GM18498 (cell line): ENCODE measurements around the gene EFCAB8.

Experiments
- ATAC-seq: cut with Tn5 transposase; IDR thresholded peaks from one replicate; pipeline ENCODE4 v1.9.1; 2021; ENCODE audit warnings: mild to moderate bottlenecking, moderate library complexity; ENCODE audit not compliant: unreplicated experiment

EFCAB8 gene

GRCh38 chr20:32984196-32984595 lies 125.5 kb downstream of the EFCAB8 start:
- ATAC-seq, result no peak

- no peak for ATAC-seq
Observed at GRCh38 chr20:32984631-32985354, 126.1 kb downstream of the EFCAB8 start.

GRCh38 chr20:32985596-32985995 lies 126.9 kb downstream of the EFCAB8 start:
- ATAC-seq, result no peak

GRCh38 chr20:32986331-32986966 lies 127.7 kb downstream of the EFCAB8 start:
- ATAC-seq, result no peak

GRCh38 chr20:32987044-32987825 lies 128.5 kb downstream of the EFCAB8 start:
- ATAC-seq, result no peak

- ATAC-seq, result no peak
Observed at GRCh38 chr20:32988008-32988407, 129.3 kb downstream of the EFCAB8 start.

- ATAC-seq, result no peak
Observed at GRCh38 chr20:32989507-32990283, 131.0 kb downstream of the EFCAB8 start.

GRCh38 chr20:32990426-32990825 lies 131.7 kb downstream of the EFCAB8 start:
- no peak for ATAC-seq

- no peak for ATAC-seq
Observed at GRCh38 chr20:32991383-32991782, 132.7 kb downstream of the EFCAB8 start.

GRCh38 chr20:32991792-32992641 lies 133.3 kb downstream of the EFCAB8 start:
- no peak for ATAC-seq

GRCh38 chr20:32993496-32994050 lies 134.8 kb downstream of the EFCAB8 start:
- ATAC-seq, result no peak

GRCh38 chr20:32995802-32996201 lies 137.1 kb downstream of the EFCAB8 start:
- ATAC-seq, result no peak

- no peak for ATAC-seq
Observed at GRCh38 chr20:32997431-32997830, 138.7 kb downstream of the EFCAB8 start.

- ATAC-seq, result no peak
Observed at GRCh38 chr20:32999603-33000250, 141.0 kb downstream of the EFCAB8 start.

- no peak for ATAC-seq
Observed at GRCh38 chr20:33000802-33001466, 142.2 kb downstream of the EFCAB8 start.

- no peak for ATAC-seq
Observed at GRCh38 chr20:33002087-33002808, 143.5 kb downstream of the EFCAB8 start.

GRCh38 chr20:33004141-33004751 lies 145.5 kb downstream of the EFCAB8 start, which contains the start of gene SUN5:
TSS of gene SUN5 (minus strand) at chr20:33004433. CDS start at chr20:33004340, 93 bp downstream.
- no peak for ATAC-seq
